GM23248 (cell line): ENCODE results near the gene USH1G.

Source experiments
- EZH2 ChIP-seq: fragments of 200-600 bp; sonication (generic); IDR thresholded peaks from 2 replicates; pipeline ENCODE4 v1.6.1; 2018; ENCODE audit warnings: antibody characterized with exemption, mild to moderate bottlenecking; ENCODE audit not compliant: insufficient read depth, poor library complexity, severe bottlenecking
- EZH2phosphoT487 ChIP-seq: fragments of 200-600 bp; sonication (generic); IDR thresholded peaks from 2 replicates; pipeline ENCODE4 v1.6.1; 2018; ENCODE audit warnings: antibody characterized with exemption, moderate library complexity, mild to moderate bottlenecking, low read depth; ENCODE audit not compliant: insufficient read depth

DNA sequence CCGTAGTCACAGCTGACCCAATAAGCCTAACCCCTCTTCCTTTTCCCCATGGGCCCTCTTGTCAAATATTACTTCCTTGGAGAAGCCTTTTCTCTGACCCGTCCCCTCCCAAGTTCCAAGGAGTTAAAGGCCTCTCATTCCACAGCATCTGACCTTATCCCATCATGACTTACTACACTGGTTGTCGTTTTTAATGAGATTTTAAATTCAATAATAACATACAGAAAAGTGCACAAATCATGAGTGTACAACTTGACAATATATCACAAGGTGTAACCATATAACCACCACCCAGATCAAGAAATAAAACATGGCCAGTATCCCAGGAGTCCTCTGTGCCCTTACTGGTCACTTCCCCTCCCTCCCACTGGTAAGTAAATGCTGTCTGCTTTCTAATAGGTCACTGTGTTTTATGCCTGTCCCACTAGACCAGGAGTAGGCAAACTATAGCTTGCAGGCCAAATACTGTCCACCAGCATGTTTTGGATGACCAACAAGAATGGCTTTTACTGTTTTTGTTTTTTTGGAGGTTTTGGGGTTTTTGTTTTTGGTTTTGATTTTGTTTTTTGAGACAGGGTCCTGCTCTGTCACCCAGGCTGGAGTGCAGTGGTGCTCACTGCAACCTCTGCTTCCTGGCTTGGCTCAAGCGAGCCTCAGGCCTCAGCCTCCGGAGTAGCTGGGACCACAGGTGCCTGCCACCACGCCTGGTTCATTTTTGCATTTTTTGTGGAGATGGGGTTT, 49.0 kb downstream of the USH1G start:
- TF ChIP-seq EZH2 (no peak), EZH2phosphoT487 (no peak)
